Measurements from ENCODE around the gene SLC41A3.

The SLC41A3 gene
- total RNA-seq = 22.4 to 41.6 reads per million in 2 donors

- peak; percentile 74 for DNase-seq
These were observed at the start of gene SLC41A3 for GRCh38 chr3:126083913-126084767. Gene SLC41A3 (minus strand): TSS chr3:126084124. CDS start chr3:126068219, 15,905 bp downstream.

GRCh38 chr3:126133606-126134005 lies 49.7 kb upstream of the SLC41A3 start:
- DNase-seq = no peak

DNA sequence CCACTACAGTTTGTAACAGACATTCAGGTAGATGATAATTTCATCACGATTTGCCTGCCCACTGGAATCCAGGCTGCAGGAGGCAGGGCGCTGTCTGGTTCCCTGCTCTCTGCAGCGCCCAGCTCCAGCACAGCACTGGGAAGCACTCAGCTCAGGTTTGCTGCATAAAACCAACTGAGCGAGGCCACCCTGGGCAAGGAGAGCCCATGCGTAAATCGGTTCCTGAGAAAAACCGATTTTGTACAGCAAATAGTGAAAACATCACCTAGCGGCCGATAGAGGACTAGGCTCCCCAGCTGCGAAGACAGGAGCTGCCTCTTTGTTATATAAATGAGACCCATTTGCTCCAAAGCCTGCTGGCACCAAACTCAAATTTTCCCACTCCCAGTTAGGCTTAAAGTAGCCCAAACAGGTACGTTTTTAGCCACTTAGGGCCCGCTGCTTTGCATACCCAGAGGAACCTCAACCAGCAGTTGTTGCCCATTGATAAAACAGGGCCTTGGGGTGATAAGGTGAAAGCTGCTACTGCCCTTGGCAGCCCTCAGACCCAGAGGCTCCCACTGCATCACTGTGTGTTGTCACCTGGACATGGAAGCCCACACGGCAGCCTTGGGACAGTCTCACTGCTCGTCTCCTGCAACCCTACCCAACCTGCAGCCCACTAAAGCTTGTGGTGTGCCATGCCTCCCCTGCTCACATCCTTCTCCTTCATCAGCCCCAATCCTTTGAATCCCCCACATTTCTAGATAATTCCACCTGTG lies 49.0 kb upstream of the SLC41A3 start:
- no peak for DNase-seq

DNA sequence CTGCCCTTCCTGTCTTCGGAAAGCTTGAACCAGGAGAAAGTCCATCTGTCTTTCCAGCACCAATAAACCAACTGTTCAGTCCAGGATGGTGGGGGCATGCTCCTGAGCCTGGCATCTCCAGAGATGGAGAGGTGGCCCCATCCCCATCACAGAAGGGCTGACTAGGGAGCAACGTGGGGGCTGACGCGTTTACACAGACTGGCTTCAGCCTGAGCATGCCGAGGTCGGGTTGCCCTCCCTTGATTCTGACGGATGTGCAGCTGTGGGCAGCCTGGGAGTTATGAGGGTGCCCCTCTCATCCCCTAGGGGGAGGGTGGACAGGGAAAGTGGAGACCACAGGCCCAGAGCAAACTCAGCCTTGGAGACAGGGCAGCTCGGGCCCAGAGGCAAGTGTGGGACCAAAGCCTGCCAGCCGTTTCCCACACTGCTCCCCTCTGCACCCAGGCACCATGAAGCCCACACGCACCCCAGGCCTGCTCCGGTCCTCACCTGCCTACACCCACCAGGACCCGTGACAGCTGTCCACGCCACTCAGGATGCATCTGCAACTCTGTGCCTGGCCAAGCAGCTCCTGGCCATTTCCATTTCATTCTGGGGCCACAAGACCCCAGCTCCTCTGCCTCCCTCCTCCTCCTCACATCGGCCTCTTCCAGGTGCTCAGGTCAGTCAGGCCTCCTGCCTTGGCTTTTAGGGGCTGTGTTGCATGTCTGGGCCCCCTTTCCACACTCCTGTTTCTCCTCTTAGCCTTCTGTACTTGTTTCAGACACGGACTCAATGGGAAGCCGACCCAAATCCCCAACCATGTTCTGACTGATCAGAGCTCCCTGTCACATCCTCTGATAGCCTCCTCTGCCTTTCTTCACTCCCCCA lies 48.2 kb upstream of the SLC41A3 start:
- DNase-seq = no peak

GRCh38 chr3:126130981-126131745 lies 47.2 kb upstream of the SLC41A3 start:
- DNase-seq = no peak

- DNase-seq = no peak
These were observed 46.3 kb upstream of the SLC41A3 start for GRCh38 chr3:126130081-126130855.

GRCh38 chr3:126129398-126129891 lies 45.5 kb upstream of the SLC41A3 start:
- no peak for DNase-seq

GRCh38 chr3:126128504-126129397 lies 44.8 kb upstream of the SLC41A3 start:
- no peak for DNase-seq

GRCh38 chr3:126127904-126128303 lies 44.0 kb upstream of the SLC41A3 start:
- no peak for DNase-seq

- no peak for DNase-seq
These were observed 43.5 kb upstream of the SLC41A3 start for GRCh38 chr3:126127452-126127851.

- no peak for DNase-seq
These were observed 43.0 kb upstream of the SLC41A3 start for GRCh38 chr3:126126811-126127431.

DNA sequence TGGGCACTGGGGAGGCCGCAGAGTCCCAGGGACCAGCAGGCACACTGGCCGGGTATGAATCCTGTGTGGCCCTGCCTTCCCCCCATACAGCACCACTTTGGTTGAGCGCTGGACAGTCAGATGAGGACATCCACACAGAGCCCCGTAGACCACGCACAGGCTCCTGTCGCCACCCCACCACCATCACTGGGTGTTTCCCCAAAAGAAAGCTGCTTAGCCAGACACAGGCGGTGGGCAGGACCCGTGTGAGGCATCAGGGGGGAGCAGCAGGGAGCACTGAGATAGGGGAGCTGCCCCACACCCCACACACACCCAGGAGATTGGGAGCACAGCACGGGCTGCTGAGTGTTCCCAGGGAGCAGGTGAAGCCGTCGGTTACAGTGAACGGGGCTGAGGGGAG lies 42.4 kb upstream of the SLC41A3 start:
- no peak for DNase-seq

- DNase-seq = no peak
These were observed 41.9 kb upstream of the SLC41A3 start for GRCh38 chr3:126125781-126126251.

DNA sequence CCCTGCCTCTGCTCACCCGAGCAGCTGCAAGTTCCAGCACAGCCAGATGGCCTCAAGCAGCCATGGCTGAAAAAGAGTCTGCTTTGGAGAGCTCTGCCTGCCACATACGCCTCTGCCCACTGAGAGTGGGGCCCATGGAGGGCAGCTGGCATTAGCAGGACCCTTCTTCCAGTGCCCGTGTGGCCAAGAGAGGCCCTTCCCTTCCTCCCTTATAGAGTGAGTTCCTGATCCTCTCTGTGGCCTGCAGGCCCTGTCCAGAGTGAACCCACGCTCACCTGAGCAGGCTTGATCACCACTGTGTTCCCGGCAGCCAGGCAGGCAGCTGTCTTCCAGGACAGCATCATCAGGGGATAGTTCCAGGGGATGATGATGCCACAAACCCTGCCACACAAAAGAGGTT lies 41.4 kb upstream of the SLC41A3 start:
- DNase-seq = no peak

- DNase-seq = no peak
These were observed 41.0 kb upstream of the SLC41A3 start for GRCh38 chr3:126124896-126125295.

DNA sequence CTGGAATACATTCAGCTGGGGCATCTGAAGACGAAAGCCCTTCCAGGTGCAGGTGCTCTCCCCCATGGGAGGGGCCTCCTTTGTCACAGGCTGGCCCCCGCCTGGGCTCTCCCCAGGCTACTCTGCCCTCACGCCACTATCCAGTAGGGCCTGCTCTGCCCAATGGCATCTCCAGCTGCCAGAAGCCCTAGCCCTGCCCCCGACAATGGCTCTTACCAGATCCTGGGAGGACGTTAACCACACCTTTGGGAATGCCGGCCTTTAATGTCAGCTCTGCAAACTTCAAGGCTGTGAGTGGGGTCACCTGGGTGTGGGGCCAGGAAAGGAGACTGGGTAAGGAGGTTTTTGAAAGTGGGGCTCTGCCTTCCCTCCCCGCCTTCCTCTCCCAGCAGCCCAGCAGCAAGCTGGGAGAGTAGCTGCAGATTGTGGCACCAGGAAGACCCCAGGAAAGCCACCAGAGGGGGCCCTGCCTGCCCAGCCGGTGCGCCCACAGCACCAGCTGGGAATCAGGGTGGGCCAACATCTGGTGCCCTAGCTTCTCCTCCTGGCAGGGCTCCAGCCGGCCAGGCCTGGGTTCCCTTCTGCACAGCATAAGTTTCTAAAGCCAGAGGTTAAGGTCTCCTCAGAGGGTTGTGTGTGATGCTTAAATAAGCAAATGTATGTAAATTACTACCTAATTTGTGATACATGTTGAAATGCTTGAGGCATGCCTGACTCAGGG lies 40.4 kb upstream of the SLC41A3 start:
- no peak for DNase-seq

DNA sequence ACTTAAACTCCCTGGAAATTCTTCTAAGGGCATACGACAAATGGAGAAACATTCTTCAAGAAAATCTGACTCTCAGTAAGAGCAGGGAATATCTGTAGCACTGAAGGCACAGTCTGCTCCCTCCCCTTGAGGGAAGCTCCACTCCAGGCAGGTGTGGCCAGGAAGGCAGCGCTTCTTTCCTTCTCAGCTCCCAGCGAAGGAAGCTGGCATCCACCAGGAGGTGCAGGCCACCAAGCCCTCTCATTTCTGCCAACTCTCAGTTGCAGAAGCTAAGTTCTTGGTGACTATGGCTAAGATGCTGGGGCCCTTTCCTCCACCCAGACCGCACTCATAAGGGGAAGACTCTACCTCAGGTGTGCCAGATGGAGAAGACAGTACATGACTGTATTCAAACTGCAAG lies 37.7 kb upstream of the SLC41A3 start:
- DNase-seq = no peak

- no peak for DNase-seq
These were observed 37.1 kb upstream of the SLC41A3 start for GRCh38 chr3:126121074-126121473.

- no peak for DNase-seq
These were observed 36.1 kb upstream of the SLC41A3 start for GRCh38 chr3:126119976-126120375.

All from T-helper 9 cell (primary cell).